Activated B cell treated with CpG ODN at 0.5 μM for 24 hours (primary cell): ENCODE results near the gene SV2B. TPM values are rescaled to one million over a fixed set of nuclear protein-coding genes. Genes with fewer than 3 reads are reported as not detected.

ENCODE experiments used
- ATAC-seq: fragments of 200-7000 bp; cut with Tn5 transposase; one replicate; pipeline ENCODE4 v1.10.0; 2021; ENCODE audit warnings: low read depth, mild to moderate bottlenecking, moderate library complexity
- CTCF ChIA-PET: fragments of 350-600 bp; sonication (Branson Sonifier 250); formaldehyde crosslinking; loops from one replicate; lab custom pipeline; 2021; ENCODE audit warnings: antibody characterized with exemption; lab: Charles Lee
- POLR2A ChIA-PET: fragments of 350-600 bp; sonication (Branson Sonifier 250); formaldehyde crosslinking; loops from one replicate; lab custom pipeline; 2021; ENCODE audit warnings: antibody characterized with exemption; lab: Charles Lee
- DNase-seq: peaks from one replicate; pipeline ENCODE4 v3.0.0; 2022
- H3K27ac Mint-ChIP-seq: one replicate; pipeline ENCODE4 v1.8.0; 2020; ENCODE audit warnings: mixed read lengths
- H3K27me3 Mint-ChIP-seq: one replicate; pipeline ENCODE4 v1.8.0; 2021; ENCODE audit warnings: mixed read lengths
- H3K36me3 Mint-ChIP-seq: one replicate; pipeline ENCODE4 v1.8.0; 2021; ENCODE audit warnings: low read depth, mixed read lengths
- H3K4me1 Mint-ChIP-seq: one replicate; pipeline ENCODE4 v1.8.0; 2021; ENCODE audit warnings: mixed read lengths
- H3K4me3 Mint-ChIP-seq: one replicate; pipeline ENCODE4 v1.8.0; 2020; ENCODE audit warnings: mild to moderate bottlenecking, mixed read lengths
- H3K9me3 Mint-ChIP-seq: one replicate; pipeline ENCODE4 v1.8.0; 2020; ENCODE audit warnings: mixed read lengths
- intact Hi-C: fragments of 100-400 bp; cut with micrococcal nuclease; formaldehyde crosslinking; loops from one replicate; pipeline ENCODE4 v1.15.1; 2024
- total RNA-seq: library from RNA; stranded (reverse); gene quantifications from 2 replicates; pipeline ENCODE4 v1.2.3, GENCODE V29; 2022
- TF ChIP-seq, protein P1 (sequence below): fragments of 200-600 bp; IDR thresholded peaks from one replicate; pipeline ENCODE4 v1.8.0; 2022; ENCODE audit warnings: antibody characterized with exemption, mild to moderate bottlenecking

Gene SV2B
- total RNA-seq, 1 donor from 2014 or later = not detected

GRCh38 chr15:91113030-91113429 lies 13.0 kb downstream of the SV2B start:
- ATAC-seq (no peak), DNase-seq (no peak)
- intact Hi-C loops = no loop called here
- TF ChIP-seq, protein P1, sequence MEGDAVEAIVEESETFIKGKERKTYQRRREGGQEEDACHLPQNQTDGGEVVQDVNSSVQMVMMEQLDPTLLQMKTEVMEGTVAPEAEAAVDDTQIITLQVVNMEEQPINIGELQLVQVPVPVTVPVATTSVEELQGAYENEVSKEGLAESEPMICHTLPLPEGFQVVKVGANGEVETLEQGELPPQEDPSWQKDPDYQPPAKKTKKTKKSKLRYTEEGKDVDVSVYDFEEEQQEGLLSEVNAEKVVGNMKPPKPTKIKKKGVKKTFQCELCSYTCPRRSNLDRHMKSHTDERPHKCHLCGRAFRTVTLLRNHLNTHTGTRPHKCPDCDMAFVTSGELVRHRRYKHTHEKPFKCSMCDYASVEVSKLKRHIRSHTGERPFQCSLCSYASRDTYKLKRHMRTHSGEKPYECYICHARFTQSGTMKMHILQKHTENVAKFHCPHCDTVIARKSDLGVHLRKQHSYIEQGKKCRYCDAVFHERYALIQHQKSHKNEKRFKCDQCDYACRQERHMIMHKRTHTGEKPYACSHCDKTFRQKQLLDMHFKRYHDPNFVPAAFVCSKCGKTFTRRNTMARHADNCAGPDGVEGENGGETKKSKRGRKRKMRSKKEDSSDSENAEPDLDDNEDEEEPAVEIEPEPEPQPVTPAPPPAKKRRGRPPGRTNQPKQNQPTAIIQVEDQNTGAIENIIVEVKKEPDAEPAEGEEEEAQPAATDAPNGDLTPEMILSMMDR = no peak
- Mint-ChIP-seq H3K4me3 (no peak overlapping the region), H3K9me3 (no peaks in the 10 kb centered on the region), H3K27me3 (peaks cover 29% of the 10 kb centered on the region), H3K27ac (no peak overlapping the region), H3K4me1 (no peaks in the 10 kb centered on the region), H3K36me3 (no peaks in the 10 kb centered on the region)
- CTCF ChIA-PET = no interaction called here
- POLR2A ChIA-PET = no interaction called here

DNA sequence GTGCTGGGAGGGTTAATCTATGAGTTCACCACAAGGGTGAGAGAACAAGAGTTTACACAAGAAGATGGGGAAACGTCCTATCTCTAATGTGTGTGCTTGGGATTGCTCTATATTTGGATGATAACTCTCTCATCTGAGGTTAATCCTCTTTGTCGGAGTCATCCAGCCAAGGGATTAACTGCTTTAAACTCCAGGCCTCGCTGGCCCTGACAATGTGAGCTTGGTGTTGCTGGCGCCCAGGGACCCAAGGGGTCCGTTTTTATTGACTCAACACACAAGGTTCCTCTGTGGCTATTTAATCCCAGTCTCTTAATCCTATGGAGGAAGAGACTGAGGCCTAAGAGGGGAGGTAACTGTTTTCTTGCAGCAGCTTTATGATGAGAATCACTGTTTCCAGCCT lies 14.2 kb downstream of the SV2B start:
- ATAC-seq (no peak), DNase-seq (no peak)
- Mint-ChIP-seq H3K9me3 (no peaks in the 10 kb centered on the region), H3K27me3 (peaks cover 22% of the 10 kb centered on the region), H3K27ac (no peak overlapping the region), H3K36me3 (no peaks in the 10 kb centered on the region), H3K4me3 (no peak overlapping the region), H3K4me1 (no peaks in the 10 kb centered on the region)
- intact Hi-C loops = no loop called here
- CTCF ChIA-PET = no interaction called here
- POLR2A ChIA-PET = no interaction called here
- TF ChIP-seq, protein P1 = no peak

DNA sequence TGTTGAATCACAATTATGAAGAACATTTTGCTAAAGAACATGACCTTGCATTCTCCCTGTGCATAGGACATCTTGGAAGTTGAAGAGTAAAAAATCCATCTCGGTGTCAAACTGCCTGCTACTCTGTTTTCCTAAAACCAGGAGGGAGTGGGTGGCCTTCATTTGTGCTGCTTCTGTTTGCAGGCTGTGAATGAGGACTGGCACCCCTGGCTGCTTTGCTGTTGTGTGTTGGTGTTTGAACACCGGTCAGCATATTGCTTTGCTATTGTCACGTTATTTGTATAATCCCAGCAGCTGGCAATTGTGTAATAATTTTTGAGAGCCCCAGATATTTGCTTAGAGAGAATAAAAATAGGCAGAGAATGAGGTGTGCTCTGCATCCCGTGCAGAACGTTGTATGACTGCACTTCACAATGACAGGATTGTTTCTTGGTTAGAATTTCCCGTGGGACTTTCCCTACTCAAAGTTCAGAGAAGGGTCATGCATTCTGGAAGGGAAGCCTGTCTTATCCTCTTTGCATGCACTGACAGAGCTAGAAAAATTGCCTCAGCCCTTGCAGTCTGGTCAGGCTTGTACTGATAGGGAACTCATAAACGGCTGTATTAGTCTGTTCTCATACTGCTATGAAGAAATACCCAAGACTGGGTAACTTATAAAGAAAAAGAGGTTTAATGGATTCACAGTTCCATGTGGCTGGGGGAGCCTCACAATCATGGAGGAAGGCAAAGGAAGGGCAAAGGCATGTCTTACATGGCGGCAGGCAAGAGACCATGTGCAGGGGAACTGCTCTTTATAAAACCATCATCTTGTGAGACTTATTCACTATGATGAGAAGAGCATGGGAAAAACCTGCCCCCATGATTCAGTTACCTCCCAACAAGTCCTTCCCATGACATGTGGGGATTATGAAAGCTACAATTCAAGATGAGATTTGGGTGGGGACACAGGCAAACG lies 16.3 kb downstream of the SV2B start:
- CTCF ChIA-PET = no interaction called here
- intact Hi-C loops = no loop called here
- Mint-ChIP-seq H3K27me3 (peaks cover 20% of the 10 kb centered on the region), H3K36me3 (no peaks in the 10 kb centered on the region), H3K9me3 (no peaks in the 10 kb centered on the region), H3K4me1 (no peaks in the 10 kb centered on the region), H3K27ac (no peak overlapping the region), H3K4me3 (no peak overlapping the region)
- POLR2A ChIA-PET = no interaction called here
- no peak for DNase-seq
- ATAC-seq = peak; percentile 18
- TF ChIP-seq, protein P1 = no peak

- Mint-ChIP-seq H3K4me3 (no peak overlapping the region), H3K9me3 (no peaks in the 10 kb centered on the region), H3K27me3 (peaks cover 17% of the 10 kb centered on the region), H3K36me3 (no peaks in the 10 kb centered on the region), H3K27ac (no peak overlapping the region), H3K4me1 (no peaks in the 10 kb centered on the region)
- ChIA-PET CTCF (no interaction called here), POLR2A (no interaction called here)
- intact Hi-C loops = no loop called here
- ATAC-seq = no peak
- no peak for DNase-seq
- TF ChIP-seq, protein P1 = no peak
These were observed 17.3 kb downstream of the SV2B start for GRCh38 chr15:91117375-91117774.

- no peaks in the 10 kb centered on the region for H3K9me3 Mint-ChIP-seq
- POLR2A ChIA-PET = no interaction called here
- DNase-seq = no peak
- ATAC-seq = no peak
- no peaks in the 10 kb centered on the region for H3K36me3 Mint-ChIP-seq
- no peak overlapping the region for H3K4me3 Mint-ChIP-seq
- intact Hi-C loops = no loop called here
- TF ChIP-seq, protein P1 = no peak
- no peak overlapping the region for H3K27ac Mint-ChIP-seq
- CTCF ChIA-PET = interaction anchor here (1.1 kb wide), 1 partner anchor 17 kb away, joined by 4 read pairs; no protein-coding TSS in a partner anchor
- peaks cover 16% of the 10 kb centered on the region for H3K27me3 Mint-ChIP-seq
- H3K4me1 Mint-ChIP-seq = no peaks in the 10 kb centered on the region
These were observed 18.9 kb downstream of the SV2B start for GRCh38 chr15:91118817-91119590.
